Stimulated activated CD8-positive, alpha-beta memory T cell treated with anti-CD3 and anti-CD28 coated beads, Interleukin-7, amount 100 ng/mL, for 48 hours (primary cell): ENCODE data around the gene CCDC190.
"Not testable (repeated sequence)": the region's sequence is repeated elsewhere in the genome, so short reads cannot be mapped to it uniquely, and the experiment has no call there.

Source experiments
- DNase-seq, 2 donors: peaks; one replicate each; pipeline ENCODE4 v3.0.0-alpha.2; 2020; ENCODE audit warnings: low read depth in 1 of 2; ENCODE audit errors: extremely low read depth in 1 of 2

CCDC190 gene

DNA sequence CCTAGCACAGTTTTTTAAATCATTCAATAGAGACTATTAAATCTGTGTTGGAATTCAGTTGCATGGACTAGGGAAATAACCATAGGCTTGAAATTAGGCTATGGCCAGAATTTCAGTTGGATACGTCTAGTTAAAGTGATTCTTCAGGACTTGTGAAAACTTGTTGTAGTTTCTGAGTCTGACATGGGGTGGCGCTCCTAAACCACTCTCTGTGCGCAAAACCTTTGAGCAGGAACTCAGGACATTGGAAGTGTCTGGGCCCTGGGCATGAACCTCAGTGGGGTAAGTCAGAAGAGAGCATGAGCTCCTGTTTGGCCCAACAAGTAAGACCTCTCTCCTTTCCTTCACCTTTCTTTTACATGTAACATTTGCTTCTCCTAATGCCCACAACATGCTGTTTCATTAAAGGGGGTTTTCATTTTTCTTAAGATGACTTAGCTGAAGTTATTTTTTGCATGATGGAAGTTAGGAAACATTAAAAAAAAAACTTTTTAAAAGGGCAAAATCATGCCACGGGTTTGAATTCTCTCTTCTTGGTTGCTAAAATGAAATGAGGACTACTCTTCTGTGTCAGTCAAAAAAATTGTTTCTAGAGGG is 17.1 kb upstream of the CCDC190 start:
- no peak for DNase-seq

GRCh38 chr1:162877412-162877811 is 16.4 kb upstream of the CCDC190 start:
- no peak for DNase-seq

GRCh38 chr1:162876751-162877150 is 15.8 kb upstream of the CCDC190 start:
- DNase-seq, result no peak

GRCh38 chr1:162873671-162874666 is 13.0 kb upstream of the CCDC190 start:
- DNase-seq, result no peak

DNA sequence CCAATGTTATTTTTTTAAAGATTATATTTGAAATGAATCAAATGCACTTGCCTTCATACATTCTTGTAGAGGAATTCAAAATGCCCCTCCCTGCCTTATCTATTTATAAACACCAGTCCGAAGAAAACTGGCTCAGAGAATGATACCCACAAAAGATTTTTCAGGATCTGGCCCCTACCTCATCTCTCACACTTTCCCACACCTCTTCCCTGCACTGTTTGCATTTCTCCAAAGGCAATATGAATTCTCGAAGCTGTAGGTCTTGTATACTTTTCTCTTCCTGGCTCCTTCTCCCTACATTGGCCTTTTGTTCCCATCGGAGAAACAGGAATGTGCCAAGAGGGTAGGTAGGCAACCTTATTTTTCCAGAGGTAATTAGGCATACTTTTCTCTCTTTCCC is 12.0 kb upstream of the CCDC190 start:
- no peak for DNase-seq

DNA sequence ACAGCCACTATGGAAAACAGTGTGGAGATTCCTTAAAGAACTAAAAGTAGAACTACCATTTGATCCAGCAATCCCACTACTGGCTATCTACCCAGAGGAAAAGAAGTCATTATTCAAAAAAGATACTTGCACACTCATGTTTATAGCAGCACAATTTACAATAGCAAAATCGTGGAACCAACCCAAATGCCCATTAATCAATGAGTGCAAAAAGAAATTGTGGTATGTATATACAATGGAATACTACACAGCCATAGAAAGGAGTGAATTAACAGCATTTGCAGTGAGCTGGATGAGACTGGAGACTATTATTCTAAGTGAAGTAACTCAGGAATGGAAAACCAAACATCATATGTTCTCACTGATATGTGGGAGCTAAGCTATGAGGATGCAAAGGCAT is 10.4 kb upstream of the CCDC190 start:
- DNase-seq, result not testable (repeated sequence)

GRCh38 chr1:162868972-162869371 is 8.0 kb upstream of the CCDC190 start:
- no peak for DNase-seq

- no peak for DNase-seq
Measured at GRCh38 chr1:162861625-162862024, 650 bp upstream of the CCDC190 start.

GRCh38 chr1:162859191-162859590 is 1.8 kb downstream of the CCDC190 start:
- no peak for DNase-seq

- DNase-seq, result no peak
Measured at GRCh38 chr1:162857850-162858249, 3.1 kb downstream of the CCDC190 start.

- DNase-seq, result no peak
Measured at GRCh38 chr1:162856260-162856659, 4.7 kb downstream of the CCDC190 start.

DNA sequence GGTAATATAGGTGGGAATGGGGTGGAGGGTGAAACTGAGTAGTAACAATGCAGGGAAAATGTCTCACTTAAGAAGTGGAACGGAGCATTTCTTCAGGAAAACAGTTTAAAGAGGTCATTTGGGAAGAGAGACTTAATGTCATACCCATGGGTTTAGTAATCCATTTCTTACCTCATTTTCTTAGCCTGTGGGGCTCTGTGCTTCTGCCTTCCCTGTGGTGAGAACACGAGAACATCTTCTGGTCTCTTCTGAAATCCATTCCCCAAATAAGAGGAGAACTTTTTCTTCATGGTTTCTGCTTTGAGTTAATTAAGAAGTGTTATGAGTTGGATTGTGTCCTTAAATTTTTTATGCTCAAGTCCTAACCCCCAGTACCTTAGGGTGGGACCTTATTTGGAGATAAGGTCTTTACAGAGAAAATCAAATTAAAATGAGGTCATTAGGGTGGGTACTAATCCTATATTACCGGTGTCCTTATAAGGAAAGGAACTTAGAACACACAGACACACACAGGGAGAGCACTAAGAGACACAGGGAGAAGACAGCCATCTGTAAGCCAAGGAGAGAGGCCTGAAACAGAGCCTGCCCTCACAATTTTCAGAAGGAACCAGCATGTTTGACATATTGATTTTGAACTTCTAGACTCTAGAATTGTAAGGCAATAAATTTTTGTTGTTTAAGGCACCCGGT is 5.4 kb downstream of the CCDC190 start:
- no peak for DNase-seq

DNA sequence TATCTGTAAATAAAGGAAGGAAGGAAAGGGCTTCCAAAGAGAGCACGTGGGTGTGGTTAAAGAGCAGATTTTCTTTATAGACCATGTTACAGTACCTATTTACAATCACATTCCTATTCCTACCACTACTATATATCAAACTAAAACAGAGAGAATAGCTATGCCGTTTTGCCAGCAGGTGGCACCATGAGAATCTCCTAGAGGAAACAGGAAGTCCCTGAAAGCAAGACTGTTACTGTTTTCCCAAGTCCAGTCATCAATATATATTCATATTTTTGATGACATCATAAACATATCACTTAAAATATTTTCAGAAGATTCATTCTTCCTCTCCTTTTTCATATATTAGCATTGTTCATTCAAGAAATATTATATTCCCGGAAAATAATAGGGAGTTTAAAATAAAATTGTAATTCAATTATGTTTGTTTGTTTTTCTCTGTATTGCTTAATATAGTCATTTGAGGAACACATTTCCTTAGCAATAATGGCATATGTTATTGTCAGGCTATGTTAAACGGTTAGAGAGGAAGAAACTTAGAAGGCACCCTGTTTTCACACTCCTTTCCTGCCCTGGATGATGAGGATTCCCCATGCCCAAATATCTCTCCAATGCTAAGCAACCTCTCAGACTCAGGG is 6.6 kb downstream of the CCDC190 start:
- peak; percentile 4 to 21 for DNase-seq

- no peak for DNase-seq
Measured at GRCh38 chr1:162851341-162851740, 9.6 kb downstream of the CCDC190 start.

DNA sequence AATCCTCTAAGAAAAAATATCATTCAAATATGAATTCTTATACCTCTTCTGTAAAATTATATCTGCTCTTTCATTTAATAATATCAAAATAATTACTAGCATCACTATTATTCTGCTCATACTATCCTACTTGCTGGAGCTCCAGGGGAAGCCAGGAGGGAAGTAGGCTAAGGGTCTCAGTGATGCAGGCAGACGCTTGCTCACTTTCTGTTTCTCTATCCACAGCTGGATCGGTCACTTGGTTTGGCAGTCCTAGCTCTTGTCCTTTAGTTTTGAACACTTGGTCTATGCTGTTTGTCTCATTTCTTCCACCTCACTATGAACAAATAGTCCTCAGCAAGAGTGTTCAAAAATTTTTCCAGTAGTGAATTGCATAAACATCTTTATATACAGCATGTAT is 11.3 kb downstream of the CCDC190 start:
- DNase-seq, result no peak

GRCh38 chr1:162847839-162848453 is 13.0 kb downstream of the CCDC190 start:
- peak; percentile 30 to 58 for DNase-seq

DNA sequence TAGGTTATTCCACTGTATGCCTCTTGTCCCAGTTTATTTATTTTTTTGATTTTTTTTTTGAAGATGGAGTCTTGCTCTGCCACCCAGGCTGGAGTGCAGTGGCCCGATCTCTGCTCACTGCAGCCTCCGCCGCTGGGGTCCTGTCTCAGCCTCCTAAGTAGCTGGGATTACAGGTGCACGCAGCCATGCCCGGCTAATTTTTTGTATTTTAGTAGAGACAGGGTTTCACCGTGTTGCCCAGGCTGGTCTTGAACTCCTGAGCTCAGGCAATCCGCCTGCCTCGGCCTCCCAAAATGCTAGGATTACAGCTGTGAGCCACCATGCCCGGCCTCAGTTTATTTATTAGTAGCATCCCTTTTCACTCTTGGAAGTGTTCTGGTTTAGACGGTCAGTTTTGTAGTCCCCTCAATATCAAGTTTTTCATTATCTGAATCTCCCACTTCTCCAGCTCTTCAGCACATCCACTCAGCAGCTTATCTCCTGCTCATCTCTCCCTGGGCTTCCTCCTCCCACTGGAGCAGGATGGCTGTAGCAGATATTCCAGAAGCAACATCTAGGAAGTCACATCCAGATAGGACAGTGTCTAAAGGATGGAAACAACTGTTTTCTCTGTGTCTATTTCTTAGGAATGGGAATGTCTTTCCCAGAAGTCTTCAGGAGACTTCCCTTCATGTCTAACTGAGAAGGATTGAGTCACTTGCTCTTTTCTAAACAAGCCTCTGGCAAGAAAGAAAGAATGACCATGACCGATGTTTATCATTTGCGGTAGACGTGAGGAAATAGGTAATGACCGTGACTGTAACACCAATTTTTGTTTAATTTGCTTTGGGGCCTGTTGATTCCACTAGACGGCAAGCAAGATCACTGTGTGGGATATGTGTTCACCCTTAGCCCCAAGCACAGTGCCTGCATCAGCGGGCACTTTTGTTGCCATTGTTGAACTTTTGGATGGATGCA is 14.4 kb downstream of the CCDC190 start:
- DNase-seq, result no peak

DNA sequence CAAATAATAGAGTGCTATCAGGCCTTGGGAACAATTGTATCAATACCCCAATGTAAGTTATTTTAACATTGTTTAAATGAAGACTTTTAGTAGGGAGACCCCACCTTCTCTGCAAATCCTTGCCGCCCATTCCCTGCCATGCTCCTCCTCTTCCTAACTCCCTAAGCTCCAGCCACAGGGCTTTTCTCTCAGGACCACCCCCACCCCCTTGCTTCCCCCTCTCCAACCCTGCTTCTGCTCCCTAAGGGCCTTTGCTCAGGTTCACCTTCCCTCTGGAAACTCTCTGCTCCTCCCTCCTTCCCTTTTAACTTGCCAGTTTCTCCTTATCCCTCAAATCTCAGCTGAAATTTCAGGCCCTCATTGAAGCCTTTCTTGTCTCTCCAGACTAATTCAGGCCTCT is 16.8 kb downstream of the CCDC190 start:
- DNase-seq, result no peak

- no peak for DNase-seq
Measured at GRCh38 chr1:162840250-162840839, 20.6 kb downstream of the CCDC190 start.
